Effector memory CD4-positive, alpha-beta T cell (primary cell): ENCODE results near the gene SLC25A38.
A peak's percentile ranks its signal among the peaks of the same experiment; 100 is the strongest.

Experiments used
- DNase-seq, 3 donors: peaks; one replicate each; pipeline ENCODE4 v3.0.0-alpha.2; 2020
- H3K27ac ChIP-seq: 2 replicates; pipeline ENCODE4 v1.7.0; 2013; ENCODE audit warnings: mild to moderate bottlenecking, low read length, moderate library complexity; ENCODE audit not compliant: insufficient read depth, poor library complexity, severe bottlenecking
- H3K27me3 ChIP-seq: replicated peaks from 2 replicates; pipeline ENCODE4 v1.7.0; 2013; ENCODE audit warnings: mild to moderate bottlenecking, low read length; ENCODE audit not compliant: insufficient read depth, control insufficient read depth, poor library complexity, severe bottlenecking
- H3K36me3 ChIP-seq: 2 replicates; pipeline ENCODE4 v1.7.0; 2013; ENCODE audit warnings: mild to moderate bottlenecking, low read length, moderate library complexity; ENCODE audit not compliant: control insufficient read depth, insufficient read depth
- H3K4me1 ChIP-seq: 2 replicates; pipeline ENCODE4 v1.7.0; 2013; ENCODE audit warnings: low read length, mild to moderate bottlenecking; ENCODE audit not compliant: control insufficient read depth, insufficient read depth, poor library complexity, severe bottlenecking
- H3K4me3 ChIP-seq: 2 replicates; pipeline ENCODE4 v1.7.0; 2013; ENCODE audit warnings: low read length, low read depth, mild to moderate bottlenecking; ENCODE audit not compliant: insufficient read depth, poor library complexity, severe bottlenecking
- H3K9me3 ChIP-seq: 2 replicates; pipeline ENCODE4 v1.7.0; 2013; ENCODE audit warnings: mild to moderate bottlenecking, low read length, moderate library complexity; ENCODE audit not compliant: control insufficient read depth

SLC25A38 gene

DNA sequence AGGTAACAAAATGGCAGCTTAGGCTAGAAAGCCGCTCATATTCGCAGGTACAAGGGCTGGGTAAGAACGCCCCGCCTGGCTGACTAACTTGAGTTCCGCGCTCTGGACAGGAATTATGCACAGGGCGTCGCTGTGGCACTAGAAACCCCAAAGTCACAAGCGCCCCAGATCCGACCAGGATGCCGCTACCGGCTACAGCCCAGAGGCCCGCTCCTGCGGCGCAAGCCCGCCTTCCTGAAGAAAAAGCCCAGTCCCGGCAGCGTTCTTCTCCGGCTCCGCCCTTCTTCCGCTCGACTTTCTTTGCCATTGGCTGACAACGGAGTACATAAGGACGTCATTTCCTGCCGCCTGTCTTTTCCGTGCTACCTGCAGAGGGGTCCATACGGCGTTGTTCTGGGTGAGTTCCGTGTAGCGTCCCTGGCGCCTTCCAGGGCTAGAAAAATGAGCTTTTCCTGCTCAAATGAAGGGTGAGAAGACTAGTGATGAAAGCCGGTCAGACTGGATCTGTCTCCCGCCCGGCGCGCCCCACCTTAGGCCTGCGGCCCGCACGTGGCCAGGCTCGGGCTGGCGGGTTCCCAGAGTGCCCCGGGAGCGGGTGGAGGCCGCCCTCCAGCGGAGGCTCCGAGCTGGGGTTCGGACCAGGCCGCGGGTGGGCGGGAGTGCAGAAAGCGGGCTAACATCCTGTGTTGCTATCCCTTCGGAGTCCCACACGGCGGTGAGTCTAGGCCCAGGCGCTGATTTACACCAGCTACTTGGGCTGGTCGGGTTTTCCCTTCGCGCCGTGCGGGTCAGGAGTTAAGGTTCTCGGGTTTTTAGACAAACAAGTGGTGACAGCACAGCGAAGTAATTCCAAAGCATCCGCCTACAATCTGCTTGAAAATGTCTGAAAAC is 23.4 kb downstream of the SLC25A38 start, which contains the start of gene RPSA:
TSS of gene RPSA (plus strand) at position 353 of the 891 bp plus-strand sequence. CDS start 934 bp downstream, outside the sequence.
- H3K27me3 ChIP-seq, result no peaks in the 10 kb centered on the region
- peak within 1 kb of the TSS; percentile 89 for H3K27ac ChIP-seq

DNA sequence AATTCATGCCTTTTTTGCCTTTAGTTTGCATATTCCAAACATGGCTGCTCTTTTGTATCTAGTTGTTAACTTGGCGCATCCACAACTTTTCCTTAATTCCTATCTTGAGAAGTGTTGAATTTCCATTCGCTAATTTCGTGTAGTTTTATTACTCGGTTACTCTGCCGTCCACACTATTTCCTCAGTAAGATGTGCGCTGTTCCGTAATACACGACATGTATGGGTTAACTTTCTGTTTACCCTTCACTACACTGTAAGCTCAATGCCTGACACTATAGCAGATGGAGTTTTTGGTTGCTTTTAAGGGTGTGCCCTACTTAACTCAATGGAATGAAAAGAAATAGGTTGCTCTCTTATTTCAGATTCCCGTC is 24.1 kb downstream of the SLC25A38 start:
- DNase-seq, result no peak
- Histone ChIP-seq H3K36me3 (peaks cover 38% of the 10 kb centered on the region), H3K27me3 (no peaks in the 10 kb centered on the region), H3K4me3 (peak overlapping the region; percentile 69), H3K9me3 (no peaks in the 10 kb centered on the region), H3K4me1 (peaks cover 20% of the 10 kb centered on the region), H3K27ac (peak overlapping the region; percentile 89)

More for the DNA sequence above, 23.4 kb downstream of the SLC25A38 start, which contains the start of gene RPSA:
- peaks cover 32% of the 10 kb centered on the region for H3K36me3 ChIP-seq
- H3K9me3 ChIP-seq, result no peaks in the 10 kb centered on the region
- peak; percentile 93 to 95 (median 94) for DNase-seq
- peak within 1 kb of the TSS; percentile 69 for H3K4me3 ChIP-seq
- H3K4me1 ChIP-seq, result peaks cover 20% of the 10 kb centered on the region

DNA sequence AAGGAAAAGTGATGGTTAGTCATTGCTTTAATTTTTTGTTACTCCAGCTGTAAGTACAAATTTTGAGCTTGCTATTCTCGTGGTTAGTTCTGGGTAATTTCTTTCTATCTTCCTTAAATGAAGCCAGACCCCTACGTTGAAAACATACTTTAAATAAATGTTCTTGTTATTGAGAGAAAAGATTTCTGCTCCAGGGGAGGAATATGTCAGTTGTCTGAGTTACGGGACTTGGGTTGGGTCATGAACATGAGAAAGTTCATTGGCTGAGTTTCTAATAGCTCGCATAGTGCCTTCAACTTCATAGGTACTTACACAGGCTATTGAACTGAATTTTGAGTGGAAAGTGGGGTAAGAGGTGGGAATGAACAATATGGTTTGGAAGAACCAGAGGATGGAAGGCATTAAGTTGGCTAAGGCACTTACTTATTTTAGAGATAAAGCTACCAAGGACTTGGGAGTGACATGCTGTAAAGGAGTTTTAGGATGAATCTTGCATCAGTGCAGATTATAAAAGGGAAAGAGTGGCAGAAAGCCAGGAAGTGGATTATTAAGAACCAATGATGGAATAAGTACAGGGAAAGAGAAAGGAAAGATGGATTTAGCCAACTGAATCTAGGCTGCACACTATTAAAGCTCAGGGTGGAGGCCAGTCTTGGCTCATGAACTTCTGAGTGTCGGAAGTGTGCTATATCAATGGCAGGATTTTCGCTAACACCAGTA is 24.8 kb downstream of the SLC25A38 start:
- H3K36me3 ChIP-seq, result peaks cover 45% of the 10 kb centered on the region
- DNase-seq, result no peak
- peaks cover 20% of the 10 kb centered on the region for H3K4me1 ChIP-seq
- H3K4me3 ChIP-seq, result no peak overlapping the region
- peak overlapping the region; percentile 89 for H3K27ac ChIP-seq
- no peaks in the 10 kb centered on the region for H3K9me3 ChIP-seq
- no peaks in the 10 kb centered on the region for H3K27me3 ChIP-seq

DNA sequence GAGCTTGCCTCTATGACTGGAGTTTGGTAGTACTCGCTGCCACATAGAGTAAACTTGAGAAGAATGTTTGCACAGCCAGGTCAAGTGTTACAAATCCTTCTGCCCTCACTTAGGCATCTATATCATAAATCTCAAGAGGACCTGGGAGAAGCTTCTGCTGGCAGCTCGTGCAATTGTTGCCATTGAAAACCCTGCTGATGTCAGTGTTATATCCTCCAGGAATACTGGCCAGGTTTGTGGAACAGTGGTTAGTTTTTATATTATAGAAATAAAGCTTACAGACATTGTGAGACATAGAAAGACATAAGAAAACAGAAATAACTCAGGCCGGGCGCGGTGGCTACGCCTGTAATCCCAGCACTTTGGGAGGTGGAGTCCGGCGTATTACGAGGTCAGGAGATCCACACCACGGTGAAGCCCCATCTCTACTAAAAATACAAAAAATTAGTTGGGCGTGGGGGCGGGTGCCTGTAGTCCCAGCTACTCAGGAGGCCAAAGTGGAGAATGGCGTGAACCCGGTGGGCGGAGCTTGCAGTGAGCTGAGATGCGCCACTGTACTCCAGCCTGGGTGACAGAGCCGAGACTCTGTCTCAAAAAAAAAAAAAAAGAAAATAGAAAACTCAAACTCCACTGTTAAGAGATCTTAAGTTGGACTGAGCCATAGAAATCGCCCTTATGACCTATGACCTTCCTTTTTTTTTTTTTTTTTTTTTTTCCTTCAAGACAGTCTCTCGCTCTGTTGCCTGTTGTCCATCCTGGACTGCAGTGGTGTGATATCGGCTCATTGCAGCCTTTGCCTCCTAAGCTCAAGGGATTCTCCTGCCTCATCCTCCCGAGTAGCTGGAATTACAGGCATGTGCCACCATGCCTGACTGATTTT is 25.6 kb downstream of the SLC25A38 start:
- Histone ChIP-seq H3K4me3 (no peak overlapping the region), H3K27ac (peak overlapping the region; percentile 89)
- DNase-seq, result peak in 1 of 3 donors; percentile 32

DNA sequence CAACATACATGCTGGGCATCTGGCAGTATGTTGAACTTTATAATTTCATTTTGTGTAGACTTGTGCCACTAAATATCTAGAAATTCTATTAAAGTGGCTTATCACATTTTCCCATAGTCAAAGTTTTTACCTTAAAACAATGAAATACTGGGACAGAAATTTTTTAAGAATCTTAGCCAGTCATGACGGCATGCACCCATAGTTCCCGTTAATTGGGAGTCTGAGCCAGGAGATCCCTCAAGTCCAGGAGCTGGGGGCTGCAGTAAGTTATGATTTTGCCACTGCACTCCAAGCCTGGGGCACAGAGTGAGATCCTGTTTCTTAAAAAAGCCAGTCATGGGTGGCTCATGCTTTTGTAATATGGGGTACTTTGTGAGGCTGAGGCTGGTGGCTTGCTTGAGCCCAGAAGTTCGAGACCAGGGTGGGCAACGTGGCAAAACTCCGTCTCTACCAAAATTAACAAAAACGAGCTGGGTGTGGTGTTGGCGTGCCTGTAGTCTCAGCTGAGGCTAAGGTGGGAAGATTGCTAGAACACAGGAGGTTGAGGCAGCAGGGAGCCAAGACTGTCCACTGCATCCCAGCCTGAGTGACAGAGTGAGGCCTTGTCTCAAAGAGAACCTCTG is 26.5 kb downstream of the SLC25A38 start:
- no peaks in the 10 kb centered on the region for H3K9me3 ChIP-seq
- no peaks in the 10 kb centered on the region for H3K27me3 ChIP-seq
- no peak for DNase-seq
- peaks cover 20% of the 10 kb centered on the region for H3K4me1 ChIP-seq
- peak overlapping the region; percentile 28 for H3K27ac ChIP-seq
- peaks cover 60% of the 10 kb centered on the region for H3K36me3 ChIP-seq
- no peak overlapping the region for H3K4me3 ChIP-seq

More for the DNA sequence above, 25.6 kb downstream of the SLC25A38 start:
- Histone ChIP-seq H3K4me1 (peaks cover 20% of the 10 kb centered on the region), H3K36me3 (peaks cover 53% of the 10 kb centered on the region), H3K27me3 (no peaks in the 10 kb centered on the region), H3K9me3 (no peaks in the 10 kb centered on the region)

DNA sequence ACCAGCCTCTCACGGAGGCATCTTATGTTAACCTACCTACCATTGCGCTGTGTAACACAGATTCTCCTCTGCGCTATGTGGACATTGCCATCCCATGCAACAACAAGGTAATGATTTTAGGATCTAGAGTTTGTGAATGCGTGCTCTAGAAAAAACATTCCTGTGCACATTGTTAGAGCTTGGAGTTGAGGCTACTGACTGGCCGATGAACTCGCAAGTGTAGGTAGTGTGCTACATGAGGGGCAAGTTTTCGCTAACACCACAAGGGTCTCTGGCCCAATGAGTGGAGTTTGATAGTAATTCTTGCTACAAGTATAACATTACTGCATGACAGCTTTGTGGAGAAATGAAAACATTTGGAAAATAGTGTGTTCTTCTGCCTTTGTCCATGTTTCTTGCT is 27.7 kb downstream of the SLC25A38 start:
- Histone ChIP-seq H3K9me3 (no peaks in the 10 kb centered on the region), H3K27me3 (no peaks in the 10 kb centered on the region), H3K27ac (no peak overlapping the region), H3K4me3 (no peak overlapping the region), H3K36me3 (peaks cover 60% of the 10 kb centered on the region), H3K4me1 (peaks cover 20% of the 10 kb centered on the region)
- DNase-seq, result no peak

DNA sequence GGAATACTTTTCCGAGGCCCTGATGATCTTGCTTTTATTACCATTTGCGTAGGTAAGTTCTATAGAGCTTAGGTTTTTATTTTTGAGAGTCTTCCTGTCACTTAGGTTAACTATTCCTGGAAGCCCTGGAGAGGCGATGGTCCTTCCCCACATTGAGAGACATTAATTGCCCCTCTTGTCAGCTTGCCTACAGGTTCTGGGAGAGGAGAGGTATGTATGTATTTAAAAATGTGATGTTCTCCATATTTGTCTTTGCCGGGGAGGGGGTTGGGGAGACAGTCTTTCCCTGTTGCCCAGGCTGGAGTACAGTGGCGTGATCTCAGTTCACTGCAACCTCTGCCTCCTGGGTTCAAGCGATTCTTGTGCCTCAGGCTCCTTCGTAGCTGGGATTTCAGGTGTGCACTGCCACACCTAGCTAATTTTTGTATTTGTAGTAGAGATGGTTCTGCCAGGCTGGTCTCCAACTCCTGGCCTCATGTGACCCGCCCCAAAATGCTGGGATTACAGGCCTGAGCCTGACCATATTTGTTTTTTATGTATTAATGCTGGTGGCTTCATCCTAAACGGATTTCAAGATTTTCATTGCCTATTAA is 29.6 kb downstream of the SLC25A38 start:
- H3K27ac ChIP-seq, result no peak overlapping the region
- H3K36me3 ChIP-seq, result peaks cover 60% of the 10 kb centered on the region

DNA sequence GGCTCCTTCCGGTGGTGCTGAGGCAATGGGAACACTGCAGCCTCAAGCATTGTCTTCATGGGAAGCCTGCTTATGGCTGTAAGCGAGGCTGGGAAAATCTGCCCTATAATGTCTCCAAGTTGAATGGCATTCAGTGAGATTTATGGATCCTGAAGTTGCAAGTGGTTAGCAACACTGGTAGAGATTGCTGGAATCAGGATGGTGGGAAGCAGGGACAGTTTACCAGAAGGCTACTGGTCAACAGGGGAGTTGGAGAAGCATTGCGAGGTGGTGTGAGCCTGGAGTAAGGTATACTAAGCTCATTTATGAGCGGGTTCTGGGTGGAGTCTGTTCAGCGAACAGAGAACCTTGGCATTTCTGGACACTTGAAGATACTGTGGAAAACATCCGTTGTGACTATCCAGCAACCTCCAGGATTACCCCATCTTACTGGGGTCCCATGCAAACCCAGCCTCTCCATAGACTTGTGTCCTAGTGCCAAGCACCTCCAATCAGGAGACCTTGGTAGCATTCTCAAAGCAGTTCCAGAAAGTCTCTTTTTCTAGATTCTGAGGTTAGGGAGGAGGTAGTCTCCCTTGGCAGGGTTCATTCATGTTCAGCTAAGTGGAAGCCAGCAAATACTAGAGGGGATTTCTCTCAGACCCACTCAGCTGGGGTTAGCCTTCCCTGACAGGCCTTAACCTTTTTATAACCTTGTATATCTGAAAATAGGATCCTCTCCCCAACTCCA is 30.7 kb downstream of the SLC25A38 start:
- H3K4me1 ChIP-seq, result peaks cover 6% of the 10 kb centered on the region
- H3K4me3 ChIP-seq, result no peak overlapping the region
- DNase-seq, result no peak
- no peaks in the 10 kb centered on the region for H3K9me3 ChIP-seq
- H3K27ac ChIP-seq, result no peak overlapping the region
- H3K27me3 ChIP-seq, result no peaks in the 10 kb centered on the region
- peaks cover 52% of the 10 kb centered on the region for H3K36me3 ChIP-seq

More for the DNA sequence above, 29.6 kb downstream of the SLC25A38 start:
- peaks cover 17% of the 10 kb centered on the region for H3K4me1 ChIP-seq
- DNase-seq, result no peak
- H3K27me3 ChIP-seq, result no peaks in the 10 kb centered on the region
- H3K9me3 ChIP-seq, result no peaks in the 10 kb centered on the region
- no peak overlapping the region for H3K4me3 ChIP-seq
